Uterus (tissue), 2 donors: ENCODE data around the gene GSE1.

Experiments used
- POLR2A ChIP-seq, 2 donors: fragments of 450-650 bp; IDR thresholded peaks; one replicate each; pipeline ENCODE4 v1.6.1; 2016; ENCODE audit warnings: antibody characterized with exemption in 2 of 2, mild to moderate bottlenecking in 1 of 2, moderate library complexity in 1 of 2
- TF ChIP-seq, protein P1 (sequence below), 4 experiments: fragments of 200-600 bp in 2 of 4; fragments of 450-650 bp in 2 of 4; sonication (generic) in 2 of 4; IDR thresholded peaks; one replicate each; pipeline ENCODE4 v1.5.1; 2016 to 2019; ENCODE audit warnings: antibody characterized with exemption in 4 of 4, mild to moderate bottlenecking in 2 of 4, moderate library complexity in 1 of 4

DNA sequence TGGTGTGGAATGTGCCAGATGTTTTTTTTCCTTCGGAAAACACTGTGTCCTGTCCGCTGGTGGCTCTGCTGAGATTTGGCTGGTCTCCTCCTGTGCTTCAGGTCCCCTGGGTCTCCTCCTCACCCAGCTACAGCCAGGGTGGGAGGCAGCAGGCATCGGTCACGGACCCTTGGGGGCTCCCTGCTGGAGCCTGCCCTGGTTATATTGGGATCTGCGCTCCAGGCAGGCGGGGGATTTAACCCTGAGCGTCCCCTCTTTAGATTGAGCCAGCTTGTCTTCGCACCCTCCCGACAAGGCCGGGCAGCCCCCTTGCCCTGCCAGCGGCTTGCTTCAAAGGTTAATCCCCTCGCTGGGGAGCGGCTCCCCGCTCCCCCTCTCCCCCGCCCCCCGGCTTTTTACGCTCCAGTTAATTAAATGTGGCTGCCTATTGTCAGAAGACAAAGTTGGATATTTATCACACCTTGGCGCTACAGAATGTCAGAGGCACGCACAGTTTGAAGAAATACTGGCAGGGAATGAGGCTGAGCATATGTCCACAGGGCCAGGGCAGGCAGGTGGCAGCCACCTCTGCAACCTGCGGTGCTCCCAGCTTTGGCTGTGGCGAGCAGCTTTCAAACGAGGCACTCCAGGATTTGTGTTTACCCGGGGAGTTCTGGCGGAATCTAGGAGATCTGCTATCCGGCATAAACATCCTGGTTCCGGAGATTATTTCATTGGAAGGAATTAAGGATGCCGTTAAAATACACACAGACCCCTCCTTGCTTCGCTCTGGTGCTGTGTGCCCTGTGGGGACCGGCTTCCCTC, 38.2 kb upstream of the GSE1 start:
- TF ChIP-seq, protein P1, sequence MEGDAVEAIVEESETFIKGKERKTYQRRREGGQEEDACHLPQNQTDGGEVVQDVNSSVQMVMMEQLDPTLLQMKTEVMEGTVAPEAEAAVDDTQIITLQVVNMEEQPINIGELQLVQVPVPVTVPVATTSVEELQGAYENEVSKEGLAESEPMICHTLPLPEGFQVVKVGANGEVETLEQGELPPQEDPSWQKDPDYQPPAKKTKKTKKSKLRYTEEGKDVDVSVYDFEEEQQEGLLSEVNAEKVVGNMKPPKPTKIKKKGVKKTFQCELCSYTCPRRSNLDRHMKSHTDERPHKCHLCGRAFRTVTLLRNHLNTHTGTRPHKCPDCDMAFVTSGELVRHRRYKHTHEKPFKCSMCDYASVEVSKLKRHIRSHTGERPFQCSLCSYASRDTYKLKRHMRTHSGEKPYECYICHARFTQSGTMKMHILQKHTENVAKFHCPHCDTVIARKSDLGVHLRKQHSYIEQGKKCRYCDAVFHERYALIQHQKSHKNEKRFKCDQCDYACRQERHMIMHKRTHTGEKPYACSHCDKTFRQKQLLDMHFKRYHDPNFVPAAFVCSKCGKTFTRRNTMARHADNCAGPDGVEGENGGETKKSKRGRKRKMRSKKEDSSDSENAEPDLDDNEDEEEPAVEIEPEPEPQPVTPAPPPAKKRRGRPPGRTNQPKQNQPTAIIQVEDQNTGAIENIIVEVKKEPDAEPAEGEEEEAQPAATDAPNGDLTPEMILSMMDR (IDR thresholded peaks at IDR 0.05) = no peak
- TF ChIP-seq POLR2A (IDR thresholded peaks at IDR 0.05) = no peak
